GM23248 (cell line): ENCODE data around the gene CSTF2T. TPM values are rescaled to one million over a fixed set of nuclear protein-coding genes. Genes with fewer than 3 reads are reported as not detected.

Experiments
- DNase-seq: peaks from one replicate; pipeline ENCODE4 v3.0.0-alpha.2; 2015
- H2AFZ ChIP-seq: fragments of 200-600 bp; sonication (generic); 2 replicates; pipeline ENCODE4 v1.6.1; 2016; ENCODE audit warnings: antibody characterized with exemption
- H3F3A ChIP-seq: fragments of 200-600 bp; sonication (generic); 2 replicates; pipeline ENCODE4 v1.6.1; 2016; ENCODE audit warnings: mild to moderate bottlenecking, antibody characterized with exemption, mixed run types; ENCODE audit not compliant: insufficient read depth
- H3K27ac ChIP-seq: fragments of 200-600 bp; sonication (generic); 2 replicates; pipeline ENCODE4 v1.5.1; 2016; ENCODE audit warnings: mild to moderate bottlenecking
- H3K27me3 ChIP-seq: fragments of 200-600 bp; sonication (generic); replicated peaks from 2 replicates; pipeline ENCODE4 v1.6.1; 2016; ENCODE audit warnings: mild to moderate bottlenecking; ENCODE audit not compliant: insufficient read depth
- H3K36me3 ChIP-seq: fragments of 200-600 bp; sonication (generic); 2 replicates; pipeline ENCODE4 v1.6.1; 2016; ENCODE audit warnings: low read depth, mild to moderate bottlenecking
- H3K4me1 ChIP-seq: fragments of 200-600 bp; sonication (generic); 2 replicates; pipeline ENCODE4 v1.6.1; 2016; ENCODE audit warnings: mild to moderate bottlenecking; ENCODE audit not compliant: insufficient read depth
- H3K4me2 ChIP-seq: fragments of 200-600 bp; sonication (generic); one replicate; pipeline ENCODE4 v1.6.1; 2016; ENCODE audit warnings: mild to moderate bottlenecking; ENCODE audit not compliant: unreplicated experiment
- H3K4me3 ChIP-seq: fragments of 200-600 bp; sonication (generic); 2 replicates; pipeline ENCODE4 v1.5.1; 2016; ENCODE audit warnings: mild to moderate bottlenecking
- H3K79me2 ChIP-seq: fragments of 200-600 bp; sonication (generic); 2 replicates; pipeline ENCODE4 v1.6.1; 2016; ENCODE audit warnings: mild to moderate bottlenecking; ENCODE audit not compliant: insufficient read depth
- H3K9ac ChIP-seq: fragments of 200-600 bp; sonication (generic); 2 replicates; pipeline ENCODE4 v1.6.1; 2016; ENCODE audit warnings: mild to moderate bottlenecking
- H3K9me2 ChIP-seq: fragments of 200-600 bp; sonication (generic); 2 replicates; pipeline ENCODE4 v1.6.1; 2016; ENCODE audit warnings: mixed run types, mild to moderate bottlenecking, moderate library complexity; ENCODE audit not compliant: insufficient read depth
- H3K9me3 ChIP-seq: fragments of 200-600 bp; sonication (generic); one replicate; pipeline ENCODE4 v1.6.1; 2017; ENCODE audit warnings: low read depth
- H4K20me1 ChIP-seq: fragments of 200-600 bp; sonication (generic); 2 replicates; pipeline ENCODE4 v1.6.0; 2016; ENCODE audit not compliant: insufficient read depth
- EZH2 ChIP-seq: fragments of 200-600 bp; sonication (generic); IDR thresholded peaks from 2 replicates; pipeline ENCODE4 v1.6.1; 2018; ENCODE audit warnings: antibody characterized with exemption, mild to moderate bottlenecking; ENCODE audit not compliant: insufficient read depth, poor library complexity, severe bottlenecking
- EZH2phosphoT487 ChIP-seq: fragments of 200-600 bp; sonication (generic); IDR thresholded peaks from 2 replicates; pipeline ENCODE4 v1.6.1; 2018; ENCODE audit warnings: antibody characterized with exemption, moderate library complexity, mild to moderate bottlenecking, low read depth; ENCODE audit not compliant: insufficient read depth
- WGBS, 2 experiments: methylation state at CpG; one replicate each; pipeline ENCODE4 v1.1.6; 2015 to 2017; ENCODE audit warnings: low lambda C conversion rate in 2 of 2, low coverage in 1 of 2; ENCODE audit errors: missing lambda C conversion rate in 2 of 2; 5-methylcytosine and 5-hydroxymethylcytosine counted together
- in situ Hi-C: fragments of 300-500 bp; cut with MboI; formaldehyde crosslinking; loops from 2 replicates; pipeline ENCODE4 v1.15.0; 2020
- polyA plus RNA-seq: library from polyadenylated mRNA; unstranded; fragments of >200 nt; fragmentation: Nextera tagmentation; extraction: Ambion mirVana; gene quantifications from 2 replicates; pipeline ENCODE4 v1.2.1, GENCODE V29; 2016
- total RNA-seq: library from RNA; depleted of rRNA; stranded (reverse); fragments of >200 nt; shearing (Covaris generic); gene quantifications from 2 replicates; pipeline ENCODE4 v1.2.3, GENCODE V29; 2014

The CSTF2T gene
- total and polyA plus RNA-seq, 2 experiments from 2014 or later, result 7.9 to 16.9 TPM

- no peaks in the 10 kb centered on the region for H4K20me1 ChIP-seq
- H2AFZ ChIP-seq, result no peak overlapping the region
- H3K4me1 ChIP-seq, result peaks cover 12% of the 10 kb centered on the region; the same call in 1 of the 2 replicates
- no peaks in the 10 kb centered on the region for H3K79me2 ChIP-seq
- WGBS, 2 experiments, result 74 to 88% methylated on average over 2 of the region's 2 CpGs
- H3K9me2 ChIP-seq, result no peaks in the 10 kb centered on the region
- no peak for DNase-seq
- no peaks in the 10 kb centered on the region for H3K27me3 ChIP-seq
- no peak overlapping the region for H3K4me3 ChIP-seq
- no peaks in the 10 kb centered on the region for H3K36me3 ChIP-seq
- no peak overlapping the region for H3K4me2 ChIP-seq
- H3K9me3 ChIP-seq, result no peaks in the 10 kb centered on the region
- in situ Hi-C loops, result no loop called here
- H3F3A ChIP-seq, result no peaks in the 10 kb centered on the region
- H3K27ac ChIP-seq, result no peak overlapping the region
- no peak for TF ChIP-seq EZH2
- no peak for TF ChIP-seq EZH2phosphoT487
- H3K9ac ChIP-seq, result no peak overlapping the region
Measured at GRCh38 chr10:51708609-51709008, 9.2 kb upstream of the CSTF2T start.

DNA sequence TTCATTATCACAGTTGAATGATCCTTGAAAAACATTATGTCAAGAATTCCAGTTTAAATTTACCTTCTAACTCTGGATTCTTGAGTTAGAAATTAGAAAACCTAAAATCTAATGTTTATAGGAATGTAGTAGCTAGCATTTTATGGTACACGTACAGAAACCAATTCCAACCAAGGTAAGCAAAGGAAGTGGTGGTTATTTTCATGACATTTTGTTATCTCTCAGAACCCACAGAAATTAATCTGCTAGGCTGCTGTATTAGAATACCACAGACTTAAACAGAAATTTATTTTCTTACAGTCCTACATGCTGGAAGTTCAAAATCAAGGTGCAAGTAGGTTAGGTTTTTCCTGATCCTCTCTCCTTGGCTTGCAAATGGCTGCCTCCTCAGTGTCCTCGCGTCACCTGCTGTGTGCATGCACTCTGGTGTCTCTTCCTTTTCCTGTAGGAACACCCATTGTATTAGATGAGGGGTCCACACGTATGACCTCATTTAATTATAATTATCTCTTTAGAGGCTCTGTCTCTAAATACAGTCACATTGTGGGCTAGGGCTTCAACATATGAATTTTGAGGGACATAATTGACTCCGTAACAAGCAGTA is 8.5 kb upstream of the CSTF2T start:
- in situ Hi-C loops, result no loop called here
- TF ChIP-seq EZH2 (no peak), EZH2phosphoT487 (no peak)
- no peak for DNase-seq

DNA sequence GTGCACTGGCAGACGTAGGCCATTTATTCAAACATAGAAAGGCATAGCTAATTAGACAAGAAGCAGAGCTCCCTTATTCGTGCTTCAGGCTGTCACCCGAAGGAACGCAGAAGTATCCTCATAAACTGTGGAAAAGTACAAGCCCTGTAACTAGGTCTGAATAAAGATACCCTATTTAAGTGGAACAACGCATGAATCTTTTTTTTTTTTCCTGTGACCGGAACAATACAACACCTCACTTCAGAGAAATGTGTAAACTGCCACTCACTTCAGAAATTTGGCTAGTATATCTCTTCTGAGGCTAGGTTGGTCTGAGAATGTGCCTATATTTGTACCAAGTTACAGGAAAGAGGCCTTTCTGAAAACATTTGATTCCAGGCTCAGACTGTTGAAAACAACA is 8.0 kb upstream of the CSTF2T start:
- no peak overlapping the region for H3K4me3 ChIP-seq
- H3K9me2 ChIP-seq, result no peaks in the 10 kb centered on the region
- no peaks in the 10 kb centered on the region for H3F3A ChIP-seq
- H3K27me3 ChIP-seq, result no peaks in the 10 kb centered on the region
- no peaks in the 10 kb centered on the region for H3K9me3 ChIP-seq
- TF ChIP-seq EZH2, result no peak
- no peak for TF ChIP-seq EZH2phosphoT487
- H3K4me1 ChIP-seq, result peaks cover 12% of the 10 kb centered on the region; the same call in 1 of the 2 replicates
- no peak overlapping the region for H3K27ac ChIP-seq
- in situ Hi-C loops, result no loop called here
- DNase-seq, result no peak
- no peaks in the 10 kb centered on the region for H3K79me2 ChIP-seq
- no peak overlapping the region for H3K4me2 ChIP-seq
- no peaks in the 10 kb centered on the region for H3K36me3 ChIP-seq
- H4K20me1 ChIP-seq, result no peaks in the 10 kb centered on the region
- no peak overlapping the region for H3K9ac ChIP-seq
- WGBS, 2 experiments, result 92 to 93% methylated on average over 6 of the region's 6 CpGs
- no peak overlapping the region for H2AFZ ChIP-seq

More for the DNA sequence above, 8.5 kb upstream of the CSTF2T start:
- H3K4me3 ChIP-seq, result no peak overlapping the region
- no peaks in the 10 kb centered on the region for H4K20me1 ChIP-seq
- 89 to 94% methylated on average over 5 of the region's 5 CpGs for WGBS, 2 experiments
- H3K9me3 ChIP-seq, result no peaks in the 10 kb centered on the region
- H3K27me3 ChIP-seq, result no peaks in the 10 kb centered on the region
- no peak overlapping the region for H3K9ac ChIP-seq
- no peak overlapping the region for H3K27ac ChIP-seq
- H3F3A ChIP-seq, result no peaks in the 10 kb centered on the region
- H2AFZ ChIP-seq, result no peak overlapping the region
- no peaks in the 10 kb centered on the region for H3K36me3 ChIP-seq
- peaks cover 12% of the 10 kb centered on the region; the same call in 1 of the 2 replicates for H3K4me1 ChIP-seq
- H3K4me2 ChIP-seq, result no peak overlapping the region
- H3K79me2 ChIP-seq, result no peaks in the 10 kb centered on the region
- H3K9me2 ChIP-seq, result no peaks in the 10 kb centered on the region

DNA sequence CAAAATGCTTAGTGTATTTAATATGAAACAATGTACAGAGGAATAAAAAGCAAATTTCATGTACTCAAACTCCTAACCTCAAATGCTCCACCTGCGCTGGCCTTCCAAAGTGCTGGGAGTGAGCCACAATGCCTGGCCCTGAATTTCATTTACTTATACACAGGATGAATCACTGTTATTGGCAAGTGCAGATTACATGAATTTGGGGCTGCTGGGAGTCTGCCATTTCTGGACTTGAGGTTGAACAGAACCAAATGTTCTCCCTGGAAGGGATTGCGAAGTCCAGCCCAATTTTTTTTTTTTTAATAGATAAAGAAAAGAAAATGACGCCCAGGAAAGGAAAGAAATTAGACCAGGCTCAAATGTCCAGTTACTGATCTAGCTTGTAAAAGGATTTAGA is 6.8 kb upstream of the CSTF2T start:
- in situ Hi-C loops, result no loop called here
- WGBS, 2 experiments, result 34 to 54% methylated on average over 3 of the region's 3 CpGs
- H3F3A ChIP-seq, result no peaks in the 10 kb centered on the region
- no peak for TF ChIP-seq EZH2
- TF ChIP-seq EZH2phosphoT487, result no peak
- no peaks in the 10 kb centered on the region for H3K27me3 ChIP-seq
- H3K79me2 ChIP-seq, result no peaks in the 10 kb centered on the region
- H3K9ac ChIP-seq, result no peak overlapping the region
- no peaks in the 10 kb centered on the region for H3K9me3 ChIP-seq
- no peaks in the 10 kb centered on the region for H3K9me2 ChIP-seq
- no peaks in the 10 kb centered on the region for H3K36me3 ChIP-seq
- peaks cover 8% of the 10 kb centered on the region; the same call in 1 of the 2 replicates for H3K4me1 ChIP-seq
- H3K4me3 ChIP-seq, result no peak overlapping the region
- H3K4me2 ChIP-seq, result peak overlapping the region; percentile 16
- DNase-seq, result peak; percentile 89
- H4K20me1 ChIP-seq, result no peaks in the 10 kb centered on the region
- H3K27ac ChIP-seq, result no peak overlapping the region
- H2AFZ ChIP-seq, result no peak overlapping the region
